Measurements from ENCODE around the gene CGB1.

Gene CGB1

GRCh38 chr19:49067554-49067953 is 30.9 kb upstream of the CGB1 start:
- peaks cover 14% of the 10 kb centered on the region for H3K27me3 ChIP-seq (ENCODE audit: insufficient read depth, poor library complexity, severe bottlenecking)
- no peak for TF ChIP-seq CTCF (IDR thresholded peaks at IDR 0.05; ENCODE audit: poor library complexity, severe bottlenecking)
- no peaks in the 10 kb centered on the region for H3K36me3 ChIP-seq (ENCODE audit: low read depth)
- H3K4me1 ChIP-seq (ENCODE audit: insufficient read depth, poor library complexity, severe bottlenecking) = peaks cover 7% of the 10 kb centered on the region
- DNase-seq (ENCODE audit: low spot score) (no peak), ATAC-seq (ENCODE audit: low read depth) (no peak)
- H3K9me3 ChIP-seq (ENCODE audit: severe bottlenecking) = no peaks in the 10 kb centered on the region
- no peak overlapping the region for H3K27ac ChIP-seq (ENCODE audit: poor library complexity, severe bottlenecking)
- no peak overlapping the region for H3K4me3 ChIP-seq (ENCODE audit: severe bottlenecking)

GRCh38 chr19:49065905-49066512 is 29.3 kb upstream of the CGB1 start:
- Histone ChIP-seq H3K27ac (ENCODE audit: poor library complexity, severe bottlenecking) (no peak overlapping the region), H3K4me1 (ENCODE audit: insufficient read depth, poor library complexity, severe bottlenecking) (peaks cover 7% of the 10 kb centered on the region), H3K36me3 (ENCODE audit: low read depth) (no peaks in the 10 kb centered on the region), H3K9me3 (ENCODE audit: severe bottlenecking) (no peaks in the 10 kb centered on the region), H3K4me3 (ENCODE audit: severe bottlenecking) (no peak overlapping the region), H3K27me3 (ENCODE audit: insufficient read depth, poor library complexity, severe bottlenecking) (peaks cover 2% of the 10 kb centered on the region)
- no peak for ATAC-seq (ENCODE audit: low read depth)
- no peak for TF ChIP-seq CTCF (IDR thresholded peaks at IDR 0.05; ENCODE audit: poor library complexity, severe bottlenecking)
- DNase-seq (ENCODE audit: low spot score) = no peak

- Histone ChIP-seq H3K27ac (ENCODE audit: poor library complexity, severe bottlenecking) (peak within 1 kb of the TSS; percentile 92), H3K27me3 (ENCODE audit: insufficient read depth, poor library complexity, severe bottlenecking) (no peaks in the 10 kb centered on the region), H3K9me3 (ENCODE audit: severe bottlenecking) (no peaks in the 10 kb centered on the region), H3K36me3 (ENCODE audit: low read depth) (no peaks in the 10 kb centered on the region), H3K4me1 (ENCODE audit: insufficient read depth, poor library complexity, severe bottlenecking) (peaks cover 7% of the 10 kb centered on the region), H3K4me3 (ENCODE audit: severe bottlenecking) (peak within 1 kb of the TSS; percentile 40)
- peak; percentile 70 for DNase-seq (ENCODE audit: low spot score)
- TF ChIP-seq CTCF (IDR thresholded peaks at IDR 0.05; ENCODE audit: poor library complexity, severe bottlenecking) = peak; percentile 18
- ATAC-seq (ENCODE audit: low read depth) = peak; percentile 66
Observed at GRCh38 chr19:49064768-49065611, 28.3 kb upstream of the CGB1 start, which contains the start of gene NTF4. TSS of gene NTF4 (minus strand) at chr19:49064818. CDS start at chr19:49061997, 2,821 bp downstream.

DNA sequence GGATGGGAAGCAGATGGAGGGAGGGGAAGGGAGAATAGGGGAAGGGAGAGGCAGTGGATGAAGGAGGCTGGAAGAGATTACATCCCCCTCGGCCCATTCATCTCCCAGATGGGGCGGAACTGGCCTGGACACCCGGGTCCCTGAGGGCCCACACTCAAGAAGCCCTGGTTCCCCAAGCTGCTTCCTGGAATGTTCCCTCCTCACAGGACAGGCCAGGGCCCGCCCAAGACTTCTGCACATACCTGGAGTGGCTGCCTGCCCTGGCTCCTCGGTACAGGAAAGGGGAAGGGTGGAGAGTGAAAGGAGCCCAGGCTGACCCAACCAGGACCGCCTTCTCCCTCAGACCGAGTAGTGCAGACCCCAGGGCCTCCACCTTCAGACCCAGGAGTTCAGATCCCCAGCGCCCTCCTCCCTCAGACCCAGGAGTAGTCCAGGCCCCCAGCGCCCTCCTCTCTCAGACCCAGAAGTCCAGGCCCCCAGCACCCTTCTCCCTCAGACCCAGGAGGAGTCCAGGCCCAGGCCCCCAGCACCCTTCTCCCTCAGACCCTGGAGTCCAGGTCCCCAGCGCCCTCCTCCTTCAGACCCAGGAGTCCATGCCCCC is 27.4 kb upstream of the CGB1 start:
- Histone ChIP-seq H3K4me3 (ENCODE audit: severe bottlenecking) (peak overlapping the region; percentile 40), H3K27me3 (ENCODE audit: insufficient read depth, poor library complexity, severe bottlenecking) (no peaks in the 10 kb centered on the region), H3K27ac (ENCODE audit: poor library complexity, severe bottlenecking) (peak overlapping the region; percentile 92), H3K4me1 (ENCODE audit: insufficient read depth, poor library complexity, severe bottlenecking) (peaks cover 7% of the 10 kb centered on the region), H3K9me3 (ENCODE audit: severe bottlenecking) (no peaks in the 10 kb centered on the region), H3K36me3 (ENCODE audit: low read depth) (no peaks in the 10 kb centered on the region)
- DNase-seq (ENCODE audit: low spot score) = peak; percentile 90
- peak; percentile 91 for ATAC-seq (ENCODE audit: low read depth)
- no peak for TF ChIP-seq CTCF (IDR thresholded peaks at IDR 0.05; ENCODE audit: poor library complexity, severe bottlenecking)

All from RWPE2 (cell line).